Mucosa of gallbladder (tissue), 1 donor: Measurements from ENCODE around the gene FHOD3. TPM values are rescaled to one million over a fixed set of nuclear protein-coding genes. Genes with fewer than 3 reads are reported as not detected.

Source experiments
- DNase-seq: peaks from one replicate; pipeline ENCODE4 v3.0.0-alpha.2; 2020; ENCODE audit warnings: low spot score
- total RNA-seq: library from RNA; stranded (reverse); gene quantifications from one replicate; pipeline ENCODE4 v1.2.1, GENCODE V29; 2021
- donor health status: DM: no; HTN: no; CAD: no.

Gene FHOD3
- total RNA-seq, 1 donor from 2014 or later = 24.9 TPM

DNA sequence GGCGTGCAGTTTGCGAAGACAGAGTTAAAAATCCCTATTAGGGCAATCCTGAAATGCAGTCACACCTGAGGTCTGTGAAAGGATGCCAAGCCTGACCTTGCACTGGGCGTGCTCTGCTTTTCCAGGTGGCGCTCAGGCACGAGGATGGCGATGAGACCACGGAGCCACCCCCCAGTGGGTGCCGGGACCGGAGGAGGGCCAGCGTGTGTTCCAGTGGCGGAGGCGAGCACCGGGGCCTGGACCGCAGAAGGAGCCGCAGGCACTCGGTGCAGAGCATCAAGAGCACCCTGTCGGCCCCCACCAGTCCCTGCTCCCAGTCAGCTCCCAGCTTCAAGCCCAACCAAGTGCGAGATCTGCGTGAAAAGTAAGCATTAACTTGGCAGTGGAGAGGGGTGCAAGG lies 327.9 kb downstream of the FHOD3 start:
- no peak for DNase-seq

DNA sequence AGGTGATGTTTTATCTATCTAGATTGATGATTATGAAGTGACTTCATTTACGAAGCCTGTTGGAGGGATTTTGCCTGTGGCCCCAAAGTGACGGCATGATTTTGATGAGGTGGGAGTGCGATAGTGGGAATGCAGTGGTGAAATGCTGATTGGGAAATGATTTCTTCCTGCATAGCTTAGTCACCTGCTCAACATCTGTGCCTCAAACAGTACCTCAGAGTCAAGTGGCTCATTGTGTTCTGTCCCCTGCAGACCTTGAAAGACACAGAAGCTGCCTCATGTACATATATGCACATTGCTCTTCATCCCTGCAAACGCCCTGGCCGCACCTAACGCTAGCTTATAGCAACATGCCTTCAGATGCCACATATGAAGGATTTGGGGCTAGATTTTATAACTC lies 330.1 kb downstream of the FHOD3 start:
- DNase-seq = no peak

DNA sequence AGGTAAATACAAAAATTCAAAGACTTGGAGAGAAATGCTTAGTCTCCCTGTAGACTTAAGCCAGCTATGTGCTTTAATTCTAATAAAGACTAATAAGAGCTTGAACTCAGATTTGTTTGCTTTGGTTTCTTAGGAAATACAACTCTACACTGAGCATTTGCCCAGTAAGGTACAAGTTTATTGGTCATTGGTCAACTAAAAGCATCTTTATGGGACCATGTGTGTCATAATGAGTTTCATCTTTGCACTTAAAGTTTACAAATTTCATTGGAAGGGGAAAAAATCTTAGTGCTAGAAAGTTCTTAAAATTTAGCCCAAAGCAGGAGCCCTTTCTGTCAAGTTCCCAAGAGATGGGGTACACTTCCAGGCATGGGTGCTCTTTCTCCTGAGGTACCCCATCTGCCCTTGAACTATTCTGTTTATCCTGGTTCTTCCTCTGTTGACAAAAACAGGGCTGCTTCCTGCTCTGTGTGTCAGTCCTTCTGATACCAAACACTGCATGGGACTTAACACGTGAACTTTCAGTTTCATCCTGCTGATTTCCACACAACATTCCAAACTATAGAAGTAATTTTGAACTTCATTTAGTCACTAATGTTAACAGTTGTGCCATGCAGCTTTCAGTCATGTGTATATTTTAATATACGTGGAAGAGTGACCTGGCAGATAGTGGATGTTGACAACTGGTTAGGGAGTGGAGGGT lies 331.1 kb downstream of the FHOD3 start:
- DNase-seq = no peak

DNA sequence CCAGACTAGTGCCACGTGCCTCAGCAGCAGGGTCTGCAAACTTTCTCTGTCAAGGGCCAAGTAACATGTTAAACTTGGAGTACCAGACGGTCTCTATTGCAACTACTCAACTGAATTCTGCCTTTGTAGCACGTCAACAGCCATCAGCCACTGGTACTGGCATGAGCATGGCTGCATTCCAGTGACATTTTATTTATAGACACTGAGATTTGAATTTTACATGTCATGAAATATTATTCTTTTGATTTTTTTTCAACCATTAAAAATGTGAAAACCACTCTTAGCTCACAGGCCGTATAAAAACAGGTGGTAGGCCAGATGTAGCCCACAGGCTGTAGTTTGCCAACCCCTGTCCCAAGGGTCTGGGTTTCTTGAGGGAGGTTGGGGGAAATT lies 331.6 kb downstream of the FHOD3 start:
- no peak for DNase-seq

DNA sequence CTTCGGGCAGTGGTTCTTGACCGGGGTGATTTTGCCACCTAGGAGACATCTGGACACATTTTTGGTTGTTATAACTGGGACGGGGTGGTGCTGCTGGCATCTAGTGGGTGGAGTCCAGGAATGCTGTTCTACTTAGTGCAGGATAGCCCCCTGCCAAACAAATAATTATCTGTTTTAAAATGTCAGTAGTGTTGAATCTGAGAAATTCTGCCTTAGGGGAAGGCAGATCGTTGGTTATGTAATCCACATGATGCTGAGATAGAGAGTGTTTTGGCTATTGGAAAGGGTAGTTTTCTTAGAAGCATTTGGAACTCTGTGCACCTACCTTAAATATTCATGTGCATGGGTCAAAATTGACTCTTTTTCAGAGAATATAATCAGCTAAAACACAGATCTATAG lies 332.3 kb downstream of the FHOD3 start:
- DNase-seq = no peak

DNA sequence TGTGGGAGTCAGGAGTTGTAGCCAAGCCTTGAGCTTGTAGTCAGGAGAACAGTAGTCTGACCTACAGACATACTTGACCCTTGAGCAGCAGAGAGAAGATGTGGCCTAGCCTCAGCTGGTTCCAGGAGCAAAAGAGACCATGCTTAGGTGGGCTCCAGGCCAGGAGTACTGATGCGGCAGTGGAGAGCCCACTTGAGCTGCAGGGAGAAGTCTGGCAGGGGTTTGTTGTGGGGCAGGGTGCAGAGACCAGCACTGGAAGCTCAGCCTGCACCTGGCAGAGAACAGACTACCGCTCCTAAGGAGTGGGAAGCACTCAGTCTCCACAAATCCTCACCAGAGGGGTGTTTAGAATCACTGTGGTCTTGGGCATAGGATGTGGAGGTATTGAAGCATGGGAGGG lies 333.4 kb downstream of the FHOD3 start:
- DNase-seq = no peak

DNA sequence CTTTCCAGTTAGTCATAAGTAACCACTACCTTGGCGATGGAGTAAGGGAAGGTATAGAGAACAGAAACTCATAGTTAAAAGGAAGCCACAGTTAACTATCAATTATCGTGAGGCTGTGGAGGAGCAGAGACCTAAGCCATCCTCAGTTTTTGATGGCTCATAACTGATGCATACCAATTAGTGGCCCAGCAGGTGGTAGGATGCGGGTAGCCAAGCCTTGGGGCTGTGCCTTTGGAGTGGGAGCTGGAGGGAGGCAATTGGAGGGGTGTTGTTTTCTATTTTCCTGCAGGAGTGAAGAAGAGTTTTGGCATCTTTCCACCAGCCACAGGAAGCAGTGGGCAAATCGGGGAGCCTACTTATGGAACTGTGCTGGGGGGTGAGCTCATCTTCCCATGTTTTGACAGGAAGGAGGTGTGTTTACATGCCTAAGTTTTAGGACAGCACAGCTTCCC lies 336.5 kb downstream of the FHOD3 start:
- DNase-seq = no peak

DNA sequence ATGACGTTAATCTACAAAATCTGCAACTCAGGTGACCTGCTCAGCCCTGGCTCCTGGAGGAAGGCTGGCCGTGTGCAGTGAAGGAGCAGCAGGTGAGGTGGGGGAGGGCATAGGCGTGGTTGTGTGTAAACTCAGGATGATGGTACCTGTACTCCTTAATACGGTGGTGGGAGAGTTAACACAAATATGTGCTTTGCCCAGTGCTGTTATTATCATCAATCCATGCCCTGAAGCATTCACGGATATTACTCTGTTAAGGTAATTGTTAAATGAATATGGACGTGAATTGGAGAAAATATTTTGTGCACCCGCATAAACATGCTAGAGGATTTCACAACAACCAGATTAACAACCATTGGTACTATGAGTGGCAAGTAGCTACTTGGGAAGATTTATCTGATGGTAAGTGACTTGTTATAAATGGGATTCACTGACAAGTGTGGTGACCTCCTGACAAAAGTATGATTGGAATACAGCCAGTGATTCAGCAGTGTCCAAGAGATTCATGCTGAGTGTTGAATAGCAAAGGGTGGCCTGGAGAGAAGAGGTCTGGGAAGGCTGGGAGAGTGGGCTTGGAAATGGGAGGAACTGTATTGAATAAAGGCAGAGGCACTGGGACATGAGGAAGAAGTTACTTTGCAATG lies 337.2 kb downstream of the FHOD3 start:
- DNase-seq = no peak

DNA sequence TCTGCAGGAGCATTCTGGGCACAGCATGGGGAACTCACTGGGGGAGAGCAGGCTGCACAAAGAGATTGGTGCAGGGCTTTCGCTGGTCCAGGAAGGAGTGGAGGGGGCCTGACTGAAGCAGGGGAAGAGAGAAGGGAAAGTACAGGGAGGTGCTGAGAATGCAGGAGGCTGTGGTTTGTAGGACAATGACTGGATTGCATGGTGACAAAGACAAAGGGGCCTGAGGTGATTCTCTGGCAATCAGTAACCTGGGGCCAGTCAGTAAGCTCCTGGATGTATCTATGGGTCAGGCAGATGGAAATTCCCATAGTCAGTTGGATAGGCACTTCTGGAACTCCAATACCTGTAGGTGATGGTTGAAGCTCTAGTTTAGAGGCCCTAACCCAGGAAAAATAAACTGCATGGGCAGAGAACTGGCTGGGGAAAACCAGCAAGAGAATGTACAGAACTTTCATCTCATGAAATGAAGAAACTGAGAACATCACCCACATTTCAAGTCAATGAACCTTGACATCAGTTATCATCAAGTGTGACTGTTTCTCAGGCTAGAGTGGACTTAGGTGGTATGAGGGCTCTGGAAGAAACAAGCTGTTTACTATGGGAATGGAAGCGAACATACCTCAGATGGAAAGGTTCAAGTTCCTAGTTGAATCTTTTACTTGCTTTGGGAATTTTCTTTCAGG lies 338.0 kb downstream of the FHOD3 start:
- no peak for DNase-seq

DNA sequence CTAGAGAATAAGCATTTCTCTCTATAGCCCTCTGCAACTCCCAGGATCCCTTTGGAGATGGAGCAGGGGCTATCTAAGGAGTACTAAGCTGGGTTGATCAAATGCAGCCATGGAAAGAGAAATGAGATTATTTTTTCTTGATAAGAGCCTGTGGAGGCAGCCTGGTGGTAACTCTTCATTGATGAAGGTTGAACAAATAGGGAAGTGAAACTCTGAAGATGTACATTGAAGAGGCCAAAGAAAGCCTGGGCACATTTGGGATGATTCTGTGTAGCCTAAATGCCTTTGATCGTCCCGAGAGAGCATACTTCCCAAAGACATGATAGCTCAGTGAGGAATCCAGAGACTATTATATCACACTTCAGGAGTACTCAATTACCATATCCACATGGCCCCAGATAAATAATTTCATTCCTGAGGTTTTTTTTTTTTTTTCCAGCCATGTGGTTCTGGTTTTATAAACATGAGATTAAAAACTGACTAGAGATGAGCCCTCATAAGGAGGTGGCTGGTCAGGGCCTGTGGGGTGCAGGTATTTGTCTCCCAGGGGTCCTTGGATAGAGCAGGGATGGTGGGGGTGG lies 338.8 kb downstream of the FHOD3 start:
- DNase-seq = no peak

DNA sequence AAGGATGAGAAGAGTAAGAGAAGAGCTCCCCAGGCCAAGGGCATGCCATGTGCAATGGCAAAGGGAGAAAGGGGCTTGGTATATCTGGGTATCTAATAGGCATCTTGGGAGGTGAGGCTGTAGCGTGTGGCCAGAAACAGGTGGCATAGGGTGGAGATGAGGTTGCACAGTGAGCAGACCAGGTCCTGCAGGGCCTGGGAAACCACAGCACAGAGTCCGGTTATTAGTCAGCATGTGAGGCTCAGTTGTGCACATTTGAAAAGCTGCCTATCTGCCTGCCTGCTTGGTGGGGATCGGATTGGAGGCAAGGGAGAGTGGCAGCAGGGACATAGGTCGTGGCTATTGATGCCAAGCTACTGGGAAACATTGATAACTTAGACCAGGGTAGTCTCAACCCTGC lies 340.7 kb downstream of the FHOD3 start:
- DNase-seq = no peak

DNA sequence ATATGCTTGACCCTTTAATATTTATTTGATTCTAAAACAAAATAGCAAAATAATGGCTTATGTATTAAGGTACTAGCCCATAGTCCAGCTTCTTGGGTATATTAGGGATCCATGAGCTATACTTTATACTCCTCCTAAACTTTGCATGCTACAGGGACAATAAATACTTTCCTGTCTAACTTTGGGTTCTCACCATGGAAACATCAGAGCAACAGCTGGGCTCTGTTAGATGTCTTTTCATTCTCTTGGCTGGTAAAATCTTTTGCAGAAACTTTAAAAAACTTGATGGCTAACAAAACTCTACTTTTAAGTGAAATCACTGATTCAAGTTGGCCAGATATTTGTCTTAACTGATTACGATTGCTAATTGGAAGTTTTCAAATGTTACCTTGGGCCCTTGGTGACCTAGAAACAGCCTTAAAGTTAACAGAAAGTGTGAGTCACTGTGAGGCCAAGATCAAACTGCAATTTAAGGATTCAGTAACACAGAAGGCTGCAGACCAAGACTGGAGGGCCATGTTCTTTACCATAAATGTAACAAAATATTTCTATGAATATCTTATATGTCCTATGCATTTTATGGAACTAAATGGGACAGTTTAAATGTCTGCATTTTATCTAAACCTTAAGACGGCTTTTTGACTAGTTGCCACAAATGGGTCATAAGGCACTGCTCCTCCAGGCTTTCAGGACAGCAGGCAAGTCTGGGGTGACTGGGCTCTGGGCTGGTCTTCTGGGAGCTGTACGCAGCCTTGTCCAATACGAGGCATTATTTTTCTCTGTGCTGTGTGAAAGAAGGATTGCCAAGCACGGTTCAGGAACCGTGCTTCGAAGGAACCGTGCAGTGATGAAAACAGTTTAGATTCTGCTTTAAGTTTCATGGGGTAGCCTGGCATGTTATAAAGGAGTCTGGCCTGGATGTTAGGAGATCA lies 342.8 kb downstream of the FHOD3 start:
- no peak for DNase-seq

DNA sequence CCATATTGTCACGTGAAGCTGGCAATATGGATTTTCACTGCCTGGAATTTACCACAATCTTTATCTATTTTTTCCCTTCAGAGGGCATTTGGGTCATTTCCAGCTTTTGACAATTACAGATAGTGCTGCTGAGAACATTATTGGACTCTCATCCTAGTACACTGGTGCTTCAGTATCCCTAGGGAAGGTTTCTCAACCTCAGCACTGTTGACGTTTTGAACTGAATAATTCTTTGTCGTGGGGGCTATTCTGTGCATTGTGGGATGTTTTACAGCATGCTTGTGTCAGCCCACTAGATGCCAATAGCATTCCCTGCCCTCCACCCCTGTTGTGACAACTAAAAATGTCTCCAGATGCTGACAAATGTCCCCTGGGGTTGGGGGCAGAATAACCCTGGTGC lies 345.5 kb downstream of the FHOD3 start:
- no peak for DNase-seq

DNA sequence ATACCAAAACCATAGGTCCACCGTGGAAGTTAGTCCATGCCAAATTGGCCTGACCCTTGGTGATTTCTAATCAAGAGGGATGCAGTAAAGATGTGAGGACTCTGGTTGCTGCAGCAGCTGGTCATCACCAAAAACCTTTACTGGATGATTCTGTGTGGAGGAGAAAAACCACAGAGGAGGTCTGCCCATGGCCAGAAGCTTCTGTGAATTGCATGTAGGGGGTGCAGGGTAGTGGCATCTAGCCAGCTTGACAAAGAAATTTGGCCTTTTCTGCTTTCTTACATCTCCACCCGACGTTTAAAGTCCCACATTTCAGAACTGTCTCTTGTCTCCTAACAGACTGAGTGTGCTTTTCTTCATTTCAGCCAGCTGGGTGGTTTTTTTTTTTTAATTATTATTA lies 351.3 kb downstream of the FHOD3 start:
- no peak for DNase-seq

DNA sequence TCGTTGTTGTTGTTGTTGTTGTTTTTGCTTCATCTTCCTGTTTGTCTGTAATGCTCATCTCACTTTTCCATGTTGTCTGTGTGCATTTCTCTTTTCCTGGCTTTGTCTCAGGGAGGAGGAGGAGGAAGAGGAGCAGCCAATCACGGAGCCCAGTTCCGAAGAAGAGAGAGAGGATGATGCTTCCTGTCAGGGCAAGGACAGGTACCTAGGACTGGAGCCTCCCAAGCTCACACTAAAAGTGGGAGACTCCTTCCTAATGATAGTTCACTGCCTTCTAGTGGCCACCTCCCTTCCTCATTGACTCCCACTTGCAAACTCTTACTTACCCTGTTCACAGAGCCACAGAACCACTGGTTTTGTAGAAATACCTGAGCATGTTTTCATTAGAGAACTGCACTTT lies 351.7 kb downstream of the FHOD3 start:
- DNase-seq = no peak

DNA sequence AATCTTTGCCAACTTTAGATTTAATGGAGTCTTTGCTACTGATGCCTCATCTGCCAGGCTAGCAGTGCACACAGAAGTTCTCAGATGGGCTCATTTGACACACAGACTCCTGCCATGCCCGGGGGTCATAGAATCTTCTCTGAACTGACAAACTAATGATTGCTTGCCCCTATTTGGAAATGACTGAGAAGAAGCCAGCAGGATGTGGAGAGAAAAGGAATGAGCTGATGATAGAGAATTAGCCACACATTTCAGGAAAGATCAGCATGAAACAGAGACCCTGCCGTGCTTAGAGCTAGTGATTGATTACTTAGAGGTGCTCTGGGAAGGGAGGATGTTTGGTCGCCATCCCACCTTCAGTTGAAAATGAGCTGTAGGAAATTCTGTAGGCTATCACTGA lies 352.8 kb downstream of the FHOD3 start:
- DNase-seq = no peak

DNA sequence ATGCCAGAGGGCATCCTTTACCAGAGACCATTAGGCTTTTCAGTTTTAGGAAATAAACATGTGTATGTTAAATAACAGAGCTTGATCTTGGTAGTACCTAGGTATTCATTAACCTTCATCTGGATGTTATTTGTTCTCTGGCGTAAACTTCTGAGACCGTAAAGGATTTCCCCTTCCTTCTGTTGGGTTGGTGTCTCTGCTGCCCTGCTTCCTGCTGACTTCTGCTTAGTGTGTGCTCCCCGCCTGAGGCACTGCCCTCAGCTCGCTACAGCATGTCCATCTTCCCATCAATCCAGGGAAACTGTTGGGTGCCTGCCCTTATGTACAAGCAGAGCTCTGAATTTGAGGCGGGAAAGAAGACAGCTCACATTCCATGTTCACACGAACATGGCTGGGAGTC lies 353.4 kb downstream of the FHOD3 start:
- no peak for DNase-seq

DNA sequence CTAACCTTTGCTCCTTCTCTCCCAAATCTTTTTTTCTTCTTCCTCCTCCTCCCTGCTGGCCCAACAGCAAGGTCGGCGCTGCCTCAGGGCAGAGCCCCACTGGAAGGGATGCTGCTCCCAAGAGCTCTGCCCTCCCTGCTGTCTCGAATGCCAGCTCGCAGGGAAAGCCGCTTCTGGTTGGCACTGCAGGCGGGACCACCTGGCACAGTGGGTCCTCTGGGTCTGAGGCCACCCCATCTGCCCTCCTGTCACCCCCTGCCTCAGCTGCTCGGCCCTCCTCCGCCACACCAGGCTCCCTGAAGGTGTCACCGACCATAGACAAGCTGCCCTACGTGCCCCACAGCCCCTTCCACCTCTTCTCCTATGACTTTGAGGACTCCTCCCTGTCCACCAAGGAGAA lies 355.0 kb downstream of the FHOD3 start:
- no peak for DNase-seq

DNA sequence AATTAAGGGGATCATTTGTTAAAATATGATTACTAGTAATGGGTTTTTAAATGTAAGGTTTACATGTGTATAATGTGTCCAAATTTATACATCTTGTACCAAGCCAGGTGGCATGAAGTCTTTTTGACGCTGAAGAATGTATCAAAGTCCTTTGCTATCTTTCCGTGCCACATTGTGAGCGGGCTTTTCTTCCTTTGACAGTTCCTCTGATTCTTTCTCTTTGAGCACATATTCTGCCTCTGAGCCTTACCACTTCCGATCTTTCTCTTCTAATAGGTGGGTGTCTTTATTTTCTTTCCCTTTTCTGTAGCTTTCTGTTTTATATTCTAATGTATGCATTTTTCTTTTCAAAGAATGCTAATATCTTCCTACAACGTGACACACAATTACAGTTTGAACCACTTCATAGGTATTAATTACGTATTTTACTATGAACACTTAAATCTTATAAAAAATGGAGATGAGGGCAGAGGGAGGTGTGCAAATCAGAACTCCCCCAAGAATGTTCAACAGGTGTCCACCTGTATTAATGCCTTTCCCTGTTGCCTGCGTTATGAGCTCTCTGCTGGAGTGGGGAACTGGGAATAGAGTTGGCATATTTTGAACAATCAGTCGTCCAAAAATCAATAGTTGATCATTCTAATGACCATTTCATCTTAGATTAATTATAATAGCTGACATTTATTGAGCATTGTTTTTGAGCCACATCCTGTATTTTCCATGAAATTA lies 355.8 kb downstream of the FHOD3 start:
- no peak for DNase-seq

DNA sequence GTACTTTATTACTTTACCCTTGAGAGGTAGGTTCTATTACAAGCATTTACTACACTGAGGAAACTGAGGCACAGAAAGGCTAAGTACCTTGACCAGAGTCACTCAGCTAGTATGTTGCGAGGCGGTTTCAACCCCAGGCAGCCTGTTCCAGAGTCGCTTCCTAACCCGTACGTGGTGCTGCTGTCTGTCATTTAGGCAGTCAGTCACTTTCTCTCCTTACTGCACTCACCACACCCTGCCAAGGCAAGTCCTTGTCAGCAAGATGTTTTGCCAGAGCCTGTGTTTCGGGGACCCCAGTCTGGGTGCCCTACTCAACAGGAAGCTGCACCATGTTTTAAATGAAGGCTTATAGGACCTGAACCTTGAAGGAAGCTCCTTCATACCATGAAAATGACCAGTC lies 356.4 kb downstream of the FHOD3 start:
- no peak for DNase-seq

DNA sequence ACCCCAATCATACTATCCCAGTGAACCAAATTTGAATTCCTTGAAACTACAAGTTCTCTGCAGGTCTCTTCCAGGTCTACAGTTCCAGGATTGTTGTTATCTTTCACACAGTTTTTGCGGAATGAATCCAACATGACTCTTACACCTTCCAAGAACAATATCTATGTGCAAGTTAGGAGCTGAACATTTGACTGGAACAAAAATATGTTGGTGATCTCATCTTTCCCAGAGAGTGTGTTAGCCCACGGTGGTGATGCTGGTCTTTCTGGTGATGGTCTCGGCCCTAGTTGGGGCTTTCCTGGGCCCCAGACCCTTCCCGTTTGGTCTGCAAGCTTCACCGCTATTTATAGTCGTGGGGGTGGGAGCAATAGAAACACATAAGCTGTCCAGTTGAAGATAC lies 357.6 kb downstream of the FHOD3 start:
- no peak for DNase-seq
